PC-9 (cell line): ENCODE results near the gene GPRIN1. TPM values are rescaled to one million over a fixed set of nuclear protein-coding genes. Genes with fewer than 3 reads are reported as not detected.

Experiments used
- BruUV-seq: library from RNA; stranded (reverse); fragments of 400-500 nt; replicated peaks from 2 replicates; lab custom pipeline; 2021; lab: Mats Ljungman, UMichigan
- CTCF ChIA-PET: fragments of 300-600 bp; sonication (Branson Sonifier 250); formaldehyde crosslinking; loops from one replicate; lab custom pipeline; 2022; ENCODE audit warnings: antibody characterized with exemption; lab: Charles Lee
- POLR2A ChIA-PET: fragments of 300-600 bp; sonication (Branson Sonifier 250); formaldehyde crosslinking; loops from one replicate; lab custom pipeline; 2022; ENCODE audit warnings: antibody characterized with exemption; ENCODE audit not compliant: unreplicated experiment; lab: Charles Lee
- DNase-seq, 2 experiments: peaks; one replicate each; pipeline versions ENCODE4 v3.0.0 to v3.0.0-alpha.2; 2015 to 2022; ENCODE audit warnings: mixed read lengths in 1 of 2
- H2AFZ ChIP-seq: fragments of 200-600 bp; sonication (generic); 2 replicates; pipeline ENCODE4 v1.8.1; 2017; ENCODE audit warnings: antibody characterized with exemption
- H3F3A ChIP-seq: fragments of 200-600 bp; sonication (generic); 2 replicates; pipeline ENCODE4 v1.8.1; 2017; ENCODE audit warnings: antibody characterized with exemption, mild to moderate bottlenecking, low read depth; ENCODE audit not compliant: insufficient read depth
- H3K27ac ChIP-seq: fragments of 200-600 bp; sonication (generic); 2 replicates; pipeline ENCODE4 v1.6.1; 2016; ENCODE audit warnings: mixed run types
- H3K27me3 ChIP-seq: fragments of 200-600 bp; sonication (generic); 2 replicates; pipeline ENCODE4 v1.6.1; 2016; ENCODE audit warnings: low read depth, mixed run types; ENCODE audit not compliant: insufficient read depth
- H3K36me3 ChIP-seq: fragments of 200-600 bp; sonication (generic); 2 replicates; pipeline ENCODE4 v1.6.1; 2016; ENCODE audit warnings: low read depth, mixed run types
- H3K4me1 ChIP-seq: fragments of 200-600 bp; sonication (generic); replicated peaks from 2 replicates; pipeline ENCODE4 v1.6.1; 2016; ENCODE audit warnings: mixed run types; ENCODE audit not compliant: insufficient read depth
- H3K4me2 ChIP-seq: fragments of 200-600 bp; sonication (generic); 2 replicates; pipeline ENCODE4 v1.6.1; 2017; ENCODE audit warnings: mixed run types
- H3K4me3 ChIP-seq: fragments of 200-600 bp; sonication (generic); 2 replicates; pipeline ENCODE4 v1.6.1; 2016; ENCODE audit warnings: mixed run types
- H3K79me2 ChIP-seq: fragments of 200-600 bp; sonication (generic); 2 replicates; pipeline ENCODE4 v1.6.1; 2017; ENCODE audit warnings: low read depth, mixed run types
- H3K9me2 ChIP-seq: fragments of 200-600 bp; sonication (generic); 2 replicates; pipeline ENCODE4 v1.8.1; 2017; ENCODE audit warnings: mild to moderate bottlenecking; ENCODE audit not compliant: insufficient read depth
- H3K9me3 ChIP-seq: fragments of 200-600 bp; sonication (generic); 2 replicates; pipeline ENCODE4 v1.8.1; 2016; ENCODE audit warnings: low read depth; ENCODE audit not compliant: insufficient read depth
- H4K20me1 ChIP-seq: fragments of 200-600 bp; sonication (generic); 2 replicates; pipeline ENCODE4 v1.8.1; 2017; ENCODE audit not compliant: insufficient read depth
- EZH2 ChIP-seq: fragments of 200-600 bp; sonication (generic); IDR thresholded peaks from 2 replicates; pipeline ENCODE4 v1.8.0; 2017; ENCODE audit warnings: antibody characterized with exemption, low read depth
- intact Hi-C: fragments of 100-400 bp; cut with micrococcal nuclease; formaldehyde crosslinking; loops from one replicate; pipeline ENCODE4 v1.10.0; 2022; ENCODE audit not compliant: unreplicated experiment
- total RNA-seq: library from RNA; stranded (reverse); gene quantifications from 2 replicates; pipeline ENCODE4 v1.2.3, GENCODE V29; 2021
- TF ChIP-seq, protein P1 (sequence below): fragments of 200-600 bp; sonication (generic); conservative IDR thresholded peaks from 2 replicates; pipeline ENCODE4 v1.6.1; 2017; ENCODE audit warnings: mixed run types, antibody characterized with exemption, mild to moderate bottlenecking, moderate library complexity

The GPRIN1 gene
- total RNA-seq, 1 experiment from 2014 or later, result 7.2 TPM

DNA sequence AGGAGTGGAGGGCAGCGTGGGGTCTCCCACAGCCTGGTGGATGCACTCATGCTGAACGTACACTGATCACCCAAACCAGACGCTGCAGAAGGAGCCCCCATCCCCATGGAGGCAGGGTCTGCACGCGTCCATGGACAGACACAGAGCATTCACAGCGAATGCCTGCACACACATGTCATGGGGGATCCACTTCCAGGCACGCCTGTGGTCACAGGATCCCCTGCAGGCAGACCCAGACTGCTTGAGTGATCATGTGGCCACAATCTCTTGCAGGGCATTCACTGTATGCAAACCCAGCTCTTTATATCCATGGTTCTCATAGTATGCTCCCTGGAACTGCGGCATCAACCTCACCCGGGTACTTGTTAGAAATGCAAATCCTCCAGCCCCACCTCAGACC is 15.0 kb upstream of the GPRIN1 start:
- H3K4me1 ChIP-seq, result no peaks in the 10 kb centered on the region
- peaks cover 19% of the 10 kb centered on the region; the same call in 1 of the 2 replicates for H3K27me3 ChIP-seq
- no peaks in the 10 kb centered on the region for H3K36me3 ChIP-seq
- H3K4me2 ChIP-seq, result no peak overlapping the region
- H3K9me2 ChIP-seq, result no peaks in the 10 kb centered on the region
- no peaks in the 10 kb centered on the region for H3K79me2 ChIP-seq
- DNase-seq, result no peak
- no peaks in the 10 kb centered on the region for H4K20me1 ChIP-seq
- no peak overlapping the region for H3K27ac ChIP-seq
- CTCF ChIA-PET, result no interaction called here
- 0 out of 2 replicates have a peak, but pooled peaks cover 3% of the 10 kb centered on the region for H3F3A ChIP-seq
- BruUV-seq, result no TSS peak
- no peaks in the 10 kb centered on the region for H3K9me3 ChIP-seq
- intact Hi-C loops, result no loop called here
- POLR2A ChIA-PET, result no interaction called here
- no peak overlapping the region for H2AFZ ChIP-seq
- H3K4me3 ChIP-seq, result no peak overlapping the region
- TF ChIP-seq, protein P1, sequence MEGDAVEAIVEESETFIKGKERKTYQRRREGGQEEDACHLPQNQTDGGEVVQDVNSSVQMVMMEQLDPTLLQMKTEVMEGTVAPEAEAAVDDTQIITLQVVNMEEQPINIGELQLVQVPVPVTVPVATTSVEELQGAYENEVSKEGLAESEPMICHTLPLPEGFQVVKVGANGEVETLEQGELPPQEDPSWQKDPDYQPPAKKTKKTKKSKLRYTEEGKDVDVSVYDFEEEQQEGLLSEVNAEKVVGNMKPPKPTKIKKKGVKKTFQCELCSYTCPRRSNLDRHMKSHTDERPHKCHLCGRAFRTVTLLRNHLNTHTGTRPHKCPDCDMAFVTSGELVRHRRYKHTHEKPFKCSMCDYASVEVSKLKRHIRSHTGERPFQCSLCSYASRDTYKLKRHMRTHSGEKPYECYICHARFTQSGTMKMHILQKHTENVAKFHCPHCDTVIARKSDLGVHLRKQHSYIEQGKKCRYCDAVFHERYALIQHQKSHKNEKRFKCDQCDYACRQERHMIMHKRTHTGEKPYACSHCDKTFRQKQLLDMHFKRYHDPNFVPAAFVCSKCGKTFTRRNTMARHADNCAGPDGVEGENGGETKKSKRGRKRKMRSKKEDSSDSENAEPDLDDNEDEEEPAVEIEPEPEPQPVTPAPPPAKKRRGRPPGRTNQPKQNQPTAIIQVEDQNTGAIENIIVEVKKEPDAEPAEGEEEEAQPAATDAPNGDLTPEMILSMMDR, result no peak
- no peak for TF ChIP-seq EZH2

DNA sequence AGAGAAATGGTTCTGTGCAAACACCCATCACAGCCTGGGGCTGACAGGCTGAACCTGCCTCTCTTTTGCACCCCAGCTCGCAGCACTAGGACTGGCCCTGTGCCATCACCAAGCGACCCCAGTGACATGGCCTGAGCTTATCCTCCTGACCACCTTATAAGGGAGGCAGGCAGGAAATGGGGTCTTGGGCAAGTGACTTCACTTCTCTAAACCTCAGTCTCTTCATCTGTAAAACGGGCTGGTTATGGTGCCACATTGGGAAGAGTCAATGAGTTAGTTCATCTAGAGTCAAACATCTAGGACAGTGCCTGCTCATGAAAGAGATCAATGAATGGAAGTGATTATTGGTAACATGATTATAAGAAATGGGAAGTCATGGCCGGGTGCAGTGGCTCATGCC is 14.2 kb upstream of the GPRIN1 start:
- ChIA-PET CTCF (no interaction called here), POLR2A (no interaction called here)
- peaks cover 16% of the 10 kb centered on the region; the same call in 1 of the 2 replicates for H3K27me3 ChIP-seq
- H3K4me2 ChIP-seq, result no peak overlapping the region
- H4K20me1 ChIP-seq, result no peaks in the 10 kb centered on the region
- no peaks in the 10 kb centered on the region for H3K36me3 ChIP-seq
- no peaks in the 10 kb centered on the region for H3K9me2 ChIP-seq
- DNase-seq, result no peak
- intact Hi-C loops, result no loop called here
- H3K4me1 ChIP-seq, result no peaks in the 10 kb centered on the region
- no peak overlapping the region for H3K4me3 ChIP-seq
- no peak overlapping the region for H2AFZ ChIP-seq
- no peak overlapping the region for H3K27ac ChIP-seq
- TF ChIP-seq, protein P1, result no peak
- TF ChIP-seq EZH2, result no peak
- H3K79me2 ChIP-seq, result no peaks in the 10 kb centered on the region
- BruUV-seq, result no TSS peak
- H3K9me3 ChIP-seq, result no peaks in the 10 kb centered on the region
- H3F3A ChIP-seq, result 0 out of 2 replicates have a peak, but pooled peaks cover 3% of the 10 kb centered on the region

- no peak for TF ChIP-seq EZH2
- TF ChIP-seq, protein P1, result no peak
- ChIA-PET CTCF (interaction anchor here (1.0 kb wide), 1 partner anchor 78 kb away, joined by 3 read pairs; no protein-coding TSS in a partner anchor), POLR2A (no interaction called here)
- Histone ChIP-seq H3F3A (no peaks in the 10 kb centered on the region), H3K27me3 (peaks cover 16% of the 10 kb centered on the region; the same call in 1 of the 2 replicates), H2AFZ (no peak overlapping the region), H3K36me3 (no peaks in the 10 kb centered on the region), H3K9me3 (no peaks in the 10 kb centered on the region), H3K9me2 (no peaks in the 10 kb centered on the region), H3K4me2 (no peak overlapping the region), H3K4me1 (no peaks in the 10 kb centered on the region), H3K27ac (no peak overlapping the region), H3K79me2 (no peaks in the 10 kb centered on the region), H4K20me1 (no peaks in the 10 kb centered on the region), H3K4me3 (no peak overlapping the region)
- no TSS peak for BruUV-seq
- intact Hi-C loops, result no loop called here
- no peak for DNase-seq
Observed at GRCh38 chr5:176621661-176622079, 11.7 kb upstream of the GPRIN1 start.
